PFSK-1 (cell line): ENCODE measurements around the gene SIX2.

Source experiments
- FOXP2 ChIP-seq: optimal IDR thresholded peaks from 2 replicates; pipeline ENCODE3; 2011; ENCODE audit warnings: borderline replicate concordance, control low read depth, inconsistent platforms; ENCODE audit not compliant: insufficient read depth; ENCODE audit errors: extremely low read length, extremely low read depth
- POLR2AphosphoS5 ChIP-seq: IDR thresholded peaks from 2 replicates; pipeline ENCODE4 v1.6.1; 2012; ENCODE audit warnings: low read depth, mild to moderate bottlenecking, control low read depth, low read length, moderate library complexity
- REST ChIP-seq, 2 experiments: IDR thresholded peaks; 2 replicates each; pipeline versions ENCODE4 v1.6.1 to v1.8.0; 2011 to 2012; ENCODE audit warnings: low read depth in 2 of 2, low read length in 2 of 2, control low read depth in 1 of 2, inconsistent platforms in 1 of 2, mild to moderate bottlenecking in 1 of 2, moderate library complexity in 1 of 2; ENCODE audit not compliant: insufficient read depth in 1 of 2
- SIN3A ChIP-seq: IDR thresholded peaks from 2 replicates; pipeline ENCODE4 v1.6.1; 2012; ENCODE audit warnings: mild to moderate bottlenecking, low read length, moderate library complexity, borderline replicate concordance; ENCODE audit not compliant: insufficient read depth
- TAF1 ChIP-seq: IDR thresholded peaks from 2 replicates; pipeline ENCODE4 v1.6.1; 2012; ENCODE audit warnings: low read length, control low read depth, borderline replicate concordance; ENCODE audit not compliant: insufficient read depth

The SIX2 gene

GRCh38 chr2:44964752-44965236 lies 44.5 kb downstream of the SIX2 start:
- TF ChIP-seq FOXP2 (no peak), POLR2AphosphoS5 (no peak), TAF1 (no peak), REST (IDR thresholded peaks at IDR 0.05; ENCODE audit: insufficient read depth in 1 of 2, low read depth in 2 of 2, low read length in 2 of 2) (no peak)

- no peak for TF ChIP-seq SIN3A
- no peak for TF ChIP-seq POLR2AphosphoS5
Observed at GRCh38 chr2:44962176-44962695, 47.0 kb downstream of the SIX2 start.

- TF ChIP-seq REST (IDR thresholded peaks at IDR 0.05; ENCODE audit: insufficient read depth in 1 of 2, low read depth in 2 of 2, low read length in 2 of 2) (no peak), FOXP2 (no peak), SIN3A (no peak), POLR2AphosphoS5 (no peak), TAF1 (no peak)
Observed at GRCh38 chr2:44960871-44961270, 48.4 kb downstream of the SIX2 start.

GRCh38 chr2:44959855-44960254 lies 49.4 kb downstream of the SIX2 start:
- TF ChIP-seq SIN3A (no peak), TAF1 (no peak), REST (IDR thresholded peaks at IDR 0.05; ENCODE audit: insufficient read depth in 1 of 2, low read depth in 2 of 2, low read length in 2 of 2) (no peak), FOXP2 (no peak), POLR2AphosphoS5 (no peak)

GRCh38 chr2:44957656-44958327 lies 51.5 kb downstream of the SIX2 start:
- TF ChIP-seq TAF1: no peak
- TF ChIP-seq SIN3A: no peak
- no peak for TF ChIP-seq FOXP2
- TF ChIP-seq POLR2AphosphoS5: no peak
- TF ChIP-seq REST (IDR thresholded peaks at IDR 0.05; ENCODE audit: insufficient read depth in 1 of 2, low read depth in 2 of 2, low read length in 2 of 2): no peak
